ENCODE data around the gene PLAC1.

PLAC1 gene

GRCh38 chrX:134671294-134671693, 13.0 kb upstream of the PLAC1 start:
- no peak for ATAC-seq
- no peak for TF ChIP-seq ZNF565 (CRISPR knock-in tag; conservative IDR thresholded peaks at IDR 0.05; ENCODE audit: low read depth)
- TF ChIP-seq TOX (CRISPR knock-in tag; IDR thresholded peaks at IDR 0.05; ENCODE audit: borderline replicate concordance): no peak
- TF ChIP-seq ESRRG (CRISPR knock-in tag; IDR thresholded peaks at IDR 0.05): no peak

GRCh38 chrX:134670134-134670924, 12.1 kb upstream of the PLAC1 start:
- TF ChIP-seq CREB5 (CRISPR knock-in tag; IDR thresholded peaks at IDR 0.05; ENCODE audit: low read depth): no peak
- 0 out of 2 replicates have a peak, but pooled peaks have one; percentile 19 for TF ChIP-seq ISL1 (CRISPR knock-in tag; IDR thresholded peaks at IDR 0.05)
- peak; percentile 82 for ATAC-seq

- peak; percentile 93 for ATAC-seq
Measured at GRCh38 chrX:134669378-134670098, 11.3 kb upstream of the PLAC1 start.

GRCh38 chrX:134664202-134664601, 5.9 kb upstream of the PLAC1 start:
- TF ChIP-seq ZNF70 (CRISPR knock-in tag; IDR thresholded peaks at IDR 0.05) (no peak), OSR1 (CRISPR knock-in tag; IDR thresholded peaks at IDR 0.05) (no peak), ZC3H10 (CRISPR knock-in tag; IDR thresholded peaks at IDR 0.05) (no peak), ZNF8 (CRISPR knock-in tag; IDR thresholded peaks at IDR 0.05) (no peak), CREB5 (CRISPR knock-in tag; IDR thresholded peaks at IDR 0.05; ENCODE audit: low read depth) (no peak), ZFP3 (CRISPR knock-in tag; IDR thresholded peaks at IDR 0.05) (no peak), TSHZ2 (CRISPR knock-in tag; IDR thresholded peaks at IDR 0.05) (no peak), ESRRG (CRISPR knock-in tag; IDR thresholded peaks at IDR 0.05) (no peak), BACH2 (CRISPR knock-in tag; IDR thresholded peaks at IDR 0.05; ENCODE audit: borderline replicate concordance) (no peak)
- peak; percentile 79 for ATAC-seq

More at GRCh38 chrX:134669378-134670098, 11.3 kb upstream of the PLAC1 start:
- TF ChIP-seq ISL1 (CRISPR knock-in tag; IDR thresholded peaks at IDR 0.05) (no peak), CSDC2 (CRISPR knock-in tag; IDR thresholded peaks at IDR 0.05) (peak; percentile 51; the same call in 1 of the 2 replicates), ZNF565 (CRISPR knock-in tag; conservative IDR thresholded peaks at IDR 0.05; ENCODE audit: low read depth) (no peak), ZFP3 (CRISPR knock-in tag; IDR thresholded peaks at IDR 0.05) (peak; percentile 55; the same call in 1 of the 2 replicates)

GRCh38 chrX:134661295-134661694, 3.0 kb upstream of the PLAC1 start:
- ATAC-seq: no peak
- no peak for TF ChIP-seq PPARA (CRISPR knock-in tag; IDR thresholded peaks at IDR 0.05; ENCODE audit: borderline replicate concordance)
- TF ChIP-seq ZFP3 (CRISPR knock-in tag; IDR thresholded peaks at IDR 0.05): no peak
- no peak for TF ChIP-seq ARNTL (CRISPR knock-in tag; IDR thresholded peaks at IDR 0.05; ENCODE audit: borderline replicate concordance, low read depth)
- no peak for TF ChIP-seq ISL1 (CRISPR knock-in tag; IDR thresholded peaks at IDR 0.05)
- no peak for TF ChIP-seq ZFP30 (CRISPR knock-in tag; IDR thresholded peaks at IDR 0.05)
- TF ChIP-seq TOX (CRISPR knock-in tag; IDR thresholded peaks at IDR 0.05; ENCODE audit: borderline replicate concordance): no peak
- TF ChIP-seq ZC3H10 (CRISPR knock-in tag; IDR thresholded peaks at IDR 0.05): no peak

- no peak for ATAC-seq
- no peak for TF ChIP-seq ZFP30 (CRISPR knock-in tag; IDR thresholded peaks at IDR 0.05)
- no peak for TF ChIP-seq TOX (CRISPR knock-in tag; IDR thresholded peaks at IDR 0.05; ENCODE audit: borderline replicate concordance)
Measured at GRCh38 chrX:134660627-134661026, 2.4 kb upstream of the PLAC1 start.
